ENCODE data around the gene KIF5B. TPM values are rescaled to one million over a fixed set of nuclear protein-coding genes. Genes with fewer than 3 reads are reported as not detected.
"Not testable (repeated sequence)": the region's sequence is repeated elsewhere in the genome, so short reads cannot be mapped to it uniquely, and the experiment has no call there.

The KIF5B gene
- total and polyA plus RNA-seq, 5 donors from 2014 or later = 20.9 to 69.0 (median 26.6) TPM

DNA sequence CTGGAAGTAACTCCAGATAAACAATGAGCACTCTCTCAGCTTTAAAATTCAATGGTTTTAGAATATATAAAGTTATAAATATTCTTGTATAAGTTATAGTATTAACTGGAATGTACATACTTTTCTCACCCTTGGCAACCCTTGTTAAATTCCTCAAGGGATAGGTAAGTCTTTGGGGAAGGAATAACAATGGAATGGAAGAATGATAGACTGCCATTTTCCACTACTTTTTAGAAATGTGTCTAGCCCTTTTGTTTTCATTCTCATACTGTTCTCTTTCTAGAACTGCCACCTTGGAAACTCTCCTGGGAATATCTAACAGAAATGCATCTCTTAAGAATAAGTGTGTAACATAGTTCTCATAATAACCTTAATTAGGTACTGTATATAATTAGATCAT lies 8.3 kb downstream of the KIF5B start:
- no peaks in the 10 kb centered on the region for H3K27me3 Mint-ChIP-seq
- Histone ChIP-seq H3K27ac (ENCODE audit: insufficient read depth, low read length, poor library complexity, severe bottlenecking) (no peak overlapping the region), H3K4me3 (ENCODE audit: low read depth, low read length) (peak overlapping the region; percentile 20), H3K9me3 (ENCODE audit: control insufficient read depth in 2 of 2, low read length in 2 of 2) (no peaks in the 10 kb centered on the region), H3K36me3 (ENCODE audit: control insufficient read depth, insufficient read depth, low read length) (peaks cover 49% of the 10 kb centered on the region), H3K27me3 (ENCODE audit: control insufficient read depth, insufficient read depth, low read length) (no peaks in the 10 kb centered on the region), H3K4me1 (ENCODE audit: control insufficient read depth, insufficient read depth, low read length, poor library complexity, severe bottlenecking) (peaks cover 78% of the 10 kb centered on the region)
- peaks cover 75 to 96% (median 88%) of the 10 kb centered on the region in 4 donors for H3K4me1 Mint-ChIP-seq
- H3K4me3 Mint-ChIP-seq = peak overlapping the region in 1 of 4 donors; percentile 77
- ATAC-seq (ENCODE audit: low read depth in 2 of 2) = no peak
- H3K36me3 Mint-ChIP-seq = peaks cover 36% of the 10 kb centered on the region
- H3K27ac Mint-ChIP-seq = peak overlapping the region in 1 of 3 donors; percentile 76
- no peak for DNase-seq
- H3K9me3 Mint-ChIP-seq = peaks cover 0 to 5% (median 0%) of the 10 kb centered on the region in 7 donors

DNA sequence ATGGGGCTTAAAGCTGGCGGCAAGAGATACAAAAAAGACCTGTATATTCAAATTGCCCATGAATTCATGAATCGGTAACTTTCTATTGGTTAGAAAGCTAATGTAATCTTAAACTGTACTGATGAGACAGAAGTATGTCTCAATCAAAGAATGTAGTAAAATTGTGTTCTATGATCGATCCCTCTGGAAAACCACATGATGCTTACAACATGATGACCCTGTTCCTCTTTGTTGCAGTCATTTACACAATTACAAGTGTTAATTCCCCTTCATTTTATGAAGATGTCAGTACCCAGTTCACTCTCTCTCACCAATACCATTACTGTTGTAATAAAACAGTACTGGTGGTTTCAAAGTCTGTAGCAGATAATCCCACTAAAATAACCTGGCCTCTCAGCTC lies 10.1 kb downstream of the KIF5B start:
- Histone ChIP-seq H3K27ac (ENCODE audit: insufficient read depth, low read length, poor library complexity, severe bottlenecking) (no peak overlapping the region), H3K36me3 (ENCODE audit: control insufficient read depth, insufficient read depth, low read length) (peaks cover 52% of the 10 kb centered on the region), H3K4me1 (ENCODE audit: control insufficient read depth, insufficient read depth, low read length, poor library complexity, severe bottlenecking) (peaks cover 77% of the 10 kb centered on the region), H3K9me3 (ENCODE audit: control insufficient read depth in 2 of 2, low read length in 2 of 2) (no peaks in the 10 kb centered on the region), H3K4me3 (ENCODE audit: low read depth, low read length) (peak overlapping the region; percentile 32), H3K27me3 (ENCODE audit: control insufficient read depth, insufficient read depth, low read length) (no peaks in the 10 kb centered on the region)
- H3K4me1 Mint-ChIP-seq = peaks cover 63 to 96% (median 89%) of the 10 kb centered on the region in 4 donors
- peaks cover 0 to 5% (median 0%) of the 10 kb centered on the region in 7 donors for H3K9me3 Mint-ChIP-seq
- DNase-seq (no peak), ATAC-seq (ENCODE audit: low read depth in 2 of 2) (no peak)
- peak overlapping the region in 2 of 4 donors; percentile 10 to 77 for H3K4me3 Mint-ChIP-seq
- H3K36me3 Mint-ChIP-seq = peaks cover 40% of the 10 kb centered on the region
- no peaks in the 10 kb centered on the region for H3K27me3 Mint-ChIP-seq
- peak overlapping the region in 1 of 3 donors; percentile 45 for H3K27ac Mint-ChIP-seq

DNA sequence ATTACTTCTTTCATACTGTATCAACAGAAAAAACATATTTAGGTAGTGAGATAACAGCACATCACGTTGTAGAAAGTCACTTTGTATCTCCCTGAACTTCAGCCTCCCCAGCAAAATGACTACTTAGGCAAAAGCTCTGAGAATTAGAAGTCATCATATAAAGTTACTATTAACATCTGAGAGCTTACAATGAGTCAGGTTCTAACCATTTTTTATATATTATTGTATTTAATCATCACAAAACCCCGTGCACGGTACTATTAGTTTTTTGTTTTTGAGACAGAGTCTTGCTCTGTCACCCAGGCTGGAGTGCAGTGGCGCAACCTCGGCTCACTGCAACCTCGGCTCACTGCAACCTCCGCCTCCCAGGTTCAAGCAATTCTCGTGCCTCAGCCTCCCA lies 13.5 kb downstream of the KIF5B start:
- H3K4me3 Mint-ChIP-seq = peak overlapping the region; percentile 39 to 69 (median 44)
- peak overlapping the region; percentile 16 to 74 (median 23) for H3K27ac Mint-ChIP-seq

DNA sequence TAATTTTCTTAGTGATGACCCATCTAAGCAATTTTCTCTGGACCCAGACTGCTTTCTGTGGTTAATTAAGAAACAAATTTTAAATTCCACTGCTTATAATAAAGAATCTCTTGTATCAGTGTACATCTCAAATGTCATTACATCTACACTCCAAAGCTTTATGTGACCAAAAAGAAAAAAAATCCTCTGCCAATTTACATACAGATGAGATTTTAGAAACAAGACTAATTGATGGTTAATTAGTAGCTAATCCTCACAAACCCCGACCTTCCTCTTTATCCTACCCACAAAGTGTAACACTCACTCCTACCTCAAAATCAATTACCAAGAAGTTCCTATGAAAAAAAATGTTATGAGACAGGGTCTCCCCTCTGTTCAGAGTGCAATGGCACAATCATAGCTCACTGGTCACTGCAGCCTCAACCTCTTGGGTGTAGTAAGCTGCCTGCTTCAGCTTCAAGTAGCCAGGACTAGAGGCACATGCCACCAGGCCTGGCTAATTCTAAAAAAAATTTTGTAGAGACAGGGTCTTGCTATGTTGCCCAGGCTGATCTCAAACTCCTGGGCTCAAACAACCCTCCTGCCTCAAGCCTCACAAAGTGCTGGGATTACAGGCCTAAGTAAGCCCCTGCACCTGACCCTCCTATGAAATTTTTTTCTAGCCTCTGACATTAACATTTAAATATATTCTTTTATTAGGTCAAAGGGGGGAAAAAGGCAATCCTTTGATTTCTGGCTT lies 14.8 kb downstream of the KIF5B start:
- H3K36me3 ChIP-seq (ENCODE audit: control insufficient read depth, insufficient read depth, low read length) = peaks cover 66% of the 10 kb centered on the region
- H3K27ac ChIP-seq (ENCODE audit: insufficient read depth, low read length, poor library complexity, severe bottlenecking) = peak overlapping the region; percentile 36
- no peak for DNase-seq
- peak overlapping the region; percentile 23 for H3K4me3 ChIP-seq (ENCODE audit: low read depth, low read length)
- no peaks in the 10 kb centered on the region for H3K9me3 Mint-ChIP-seq
- ATAC-seq (ENCODE audit: low read depth in 2 of 2) = no peak
- H3K27ac Mint-ChIP-seq = peak overlapping the region; percentile 59 to 65 (median 63)
- H3K36me3 Mint-ChIP-seq = peaks cover 45% of the 10 kb centered on the region
- peak overlapping the region; percentile 7 to 55 (median 37) for H3K4me3 Mint-ChIP-seq
- H3K4me1 Mint-ChIP-seq = peaks cover 32 to 72% (median 68%) of the 10 kb centered on the region in 4 donors
- no peaks in the 10 kb centered on the region for H3K27me3 Mint-ChIP-seq
- no peaks in the 10 kb centered on the region for H3K9me3 ChIP-seq (ENCODE audit: control insufficient read depth in 2 of 2, low read length in 2 of 2)
- peaks cover 44% of the 10 kb centered on the region for H3K4me1 ChIP-seq (ENCODE audit: control insufficient read depth, insufficient read depth, low read length, poor library complexity, severe bottlenecking)
- no peaks in the 10 kb centered on the region for H3K27me3 ChIP-seq (ENCODE audit: control insufficient read depth, insufficient read depth, low read length)

More for the DNA sequence above, 13.5 kb downstream of the KIF5B start:
- peaks cover 66% of the 10 kb centered on the region for H3K36me3 ChIP-seq (ENCODE audit: control insufficient read depth, insufficient read depth, low read length)
- H3K4me1 ChIP-seq (ENCODE audit: control insufficient read depth, insufficient read depth, low read length, poor library complexity, severe bottlenecking) = peaks cover 47% of the 10 kb centered on the region
- not testable (repeated sequence) for H3K9me3 Mint-ChIP-seq; ATAC-seq (ENCODE audit: low read depth in 2 of 2); H3K27me3 Mint-ChIP-seq; H3K9me3 ChIP-seq (ENCODE audit: control insufficient read depth in 2 of 2, low read length in 2 of 2); H3K27ac ChIP-seq (ENCODE audit: insufficient read depth, low read length, poor library complexity, severe bottlenecking); DNase-seq; H3K27me3 ChIP-seq (ENCODE audit: control insufficient read depth, insufficient read depth, low read length)
- peak overlapping the region; percentile 50 for H3K4me3 ChIP-seq (ENCODE audit: low read depth, low read length)
- Mint-ChIP-seq H3K36me3 (peaks cover 46% of the 10 kb centered on the region), H3K4me1 (peaks cover 41 to 80% (median 76%) of the 10 kb centered on the region in 4 donors)

DNA sequence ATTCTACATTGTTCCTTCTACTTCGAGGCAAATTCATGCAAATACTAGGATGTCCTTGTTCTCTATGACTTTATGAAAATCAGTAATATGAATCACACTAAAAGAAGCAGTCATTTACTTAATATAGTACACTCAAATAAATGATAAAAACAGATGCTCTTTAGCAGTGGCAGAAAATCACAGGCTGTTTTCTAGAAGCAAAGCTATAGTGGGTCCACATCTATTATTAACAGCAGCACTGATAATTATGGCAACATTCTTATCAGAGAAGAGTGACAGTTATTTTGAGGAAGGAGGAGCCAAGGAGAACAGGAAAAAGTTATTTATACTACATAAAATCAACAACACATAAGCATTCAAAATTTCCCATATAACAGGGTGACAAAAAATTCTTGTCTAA lies 16.5 kb downstream of the KIF5B start:
- H3K36me3 Mint-ChIP-seq = peaks cover 42% of the 10 kb centered on the region
- H3K9me3 ChIP-seq (ENCODE audit: control insufficient read depth in 2 of 2, low read length in 2 of 2) = no peaks in the 10 kb centered on the region
- H3K9me3 Mint-ChIP-seq = no peaks in the 10 kb centered on the region
- DNase-seq = no peak
- H3K4me3 ChIP-seq (ENCODE audit: low read depth, low read length) = peak overlapping the region; percentile 32
- no peak for ATAC-seq (ENCODE audit: low read depth in 2 of 2)
- peak overlapping the region in 1 of 3 donors; percentile 15 for H3K27ac Mint-ChIP-seq
- H3K27ac ChIP-seq (ENCODE audit: insufficient read depth, low read length, poor library complexity, severe bottlenecking) = no peak overlapping the region
- peaks cover 21 to 58% (median 52%) of the 10 kb centered on the region in 4 donors for H3K4me1 Mint-ChIP-seq
- no peaks in the 10 kb centered on the region for H3K27me3 Mint-ChIP-seq
- no peaks in the 10 kb centered on the region for H3K27me3 ChIP-seq (ENCODE audit: control insufficient read depth, insufficient read depth, low read length)
- H3K36me3 ChIP-seq (ENCODE audit: control insufficient read depth, insufficient read depth, low read length) = peaks cover 67% of the 10 kb centered on the region
- H3K4me1 ChIP-seq (ENCODE audit: control insufficient read depth, insufficient read depth, low read length, poor library complexity, severe bottlenecking) = peaks cover 34% of the 10 kb centered on the region
- H3K4me3 Mint-ChIP-seq = peak overlapping the region in 2 of 4 donors; percentile 6 to 47

DNA sequence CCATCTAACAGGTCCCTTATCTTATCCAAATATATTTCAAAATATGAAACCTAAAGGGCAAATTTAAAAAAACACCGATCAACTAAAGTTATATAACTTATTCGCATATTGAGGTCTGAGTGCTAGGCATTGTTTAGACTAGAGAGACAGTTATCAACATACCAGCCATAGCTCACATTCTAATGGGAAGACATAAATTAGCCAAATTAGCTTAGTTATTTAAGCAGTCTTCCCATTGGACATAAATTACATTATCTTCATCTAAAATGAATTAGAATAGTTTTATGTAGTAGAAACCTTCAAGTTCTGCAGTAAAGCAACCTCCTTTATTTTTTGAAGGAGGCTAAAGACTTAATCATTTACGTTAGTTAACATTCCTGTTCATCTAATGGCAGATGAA lies 17.4 kb downstream of the KIF5B start:
- Histone ChIP-seq H3K27ac (ENCODE audit: insufficient read depth, low read length, poor library complexity, severe bottlenecking) (no peak overlapping the region), H3K27me3 (ENCODE audit: control insufficient read depth, insufficient read depth, low read length) (no peaks in the 10 kb centered on the region), H3K4me1 (ENCODE audit: control insufficient read depth, insufficient read depth, low read length, poor library complexity, severe bottlenecking) (peaks cover 24% of the 10 kb centered on the region), H3K4me3 (ENCODE audit: low read depth, low read length) (no peak overlapping the region), H3K36me3 (ENCODE audit: control insufficient read depth, insufficient read depth, low read length) (peaks cover 67% of the 10 kb centered on the region), H3K9me3 (ENCODE audit: control insufficient read depth in 2 of 2, low read length in 2 of 2) (no peaks in the 10 kb centered on the region)
- no peaks in the 10 kb centered on the region for H3K27me3 Mint-ChIP-seq
- no peaks in the 10 kb centered on the region for H3K9me3 Mint-ChIP-seq
- ATAC-seq (ENCODE audit: low read depth in 2 of 2) = no peak
- H3K4me3 Mint-ChIP-seq = no peak overlapping the region
- peak overlapping the region; percentile 7 to 51 (median 26) for H3K27ac Mint-ChIP-seq
- peaks cover 17 to 51% (median 43%) of the 10 kb centered on the region in 4 donors for H3K4me1 Mint-ChIP-seq
- peaks cover 44% of the 10 kb centered on the region for H3K36me3 Mint-ChIP-seq
- no peak for DNase-seq

DNA sequence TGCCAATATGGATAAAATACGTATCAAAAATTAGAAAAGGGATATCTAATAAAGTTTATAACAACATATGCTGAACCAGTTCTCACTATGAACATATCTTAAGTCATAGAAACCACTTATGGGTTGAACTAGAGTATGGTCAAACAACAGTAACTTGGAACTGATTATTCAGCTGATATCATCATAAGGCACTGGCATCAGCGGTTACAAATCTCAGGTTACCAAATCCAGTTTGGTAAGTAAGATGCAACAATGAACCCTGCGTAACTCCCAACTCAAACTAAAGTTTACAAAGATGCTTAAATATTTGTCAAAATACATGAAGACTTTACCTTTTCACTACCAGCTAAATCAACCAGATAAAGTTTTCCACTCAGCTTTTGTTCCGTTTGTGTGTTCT lies 19.3 kb downstream of the KIF5B start:
- H3K4me3 ChIP-seq (ENCODE audit: low read depth, low read length) = no peak overlapping the region
- no peaks in the 10 kb centered on the region for H3K9me3 ChIP-seq (ENCODE audit: control insufficient read depth in 2 of 2, low read length in 2 of 2)
- H3K27me3 ChIP-seq (ENCODE audit: control insufficient read depth, insufficient read depth, low read length) = no peaks in the 10 kb centered on the region
- no peak overlapping the region for H3K27ac ChIP-seq (ENCODE audit: insufficient read depth, low read length, poor library complexity, severe bottlenecking)
- no peak for DNase-seq
- Mint-ChIP-seq H3K4me1 (peaks cover 10 to 36% (median 29%) of the 10 kb centered on the region in 4 donors), H3K27ac (peak overlapping the region in 1 of 3 donors; percentile 28), H3K36me3 (peaks cover 59% of the 10 kb centered on the region), H3K9me3 (no peaks in the 10 kb centered on the region), H3K4me3 (no peak overlapping the region), H3K27me3 (no peaks in the 10 kb centered on the region)
- H3K4me1 ChIP-seq (ENCODE audit: control insufficient read depth, insufficient read depth, low read length, poor library complexity, severe bottlenecking) = peaks cover 8% of the 10 kb centered on the region
- ATAC-seq (ENCODE audit: low read depth in 2 of 2) = no peak
- H3K36me3 ChIP-seq (ENCODE audit: control insufficient read depth, insufficient read depth, low read length) = peaks cover 82% of the 10 kb centered on the region

All from CD4-positive, CD25-positive, alpha-beta regulatory T cell (primary cell).